ENCODE results near the gene POU2F3. TPM values are rescaled to one million over a fixed set of nuclear protein-coding genes. Genes with fewer than 3 reads are reported as not detected.

The POU2F3 gene
- total RNA-seq, 3 donors from 2014 or later (not counting 1 experiment from before 2014, with no cell fraction given), result not detected

DNA sequence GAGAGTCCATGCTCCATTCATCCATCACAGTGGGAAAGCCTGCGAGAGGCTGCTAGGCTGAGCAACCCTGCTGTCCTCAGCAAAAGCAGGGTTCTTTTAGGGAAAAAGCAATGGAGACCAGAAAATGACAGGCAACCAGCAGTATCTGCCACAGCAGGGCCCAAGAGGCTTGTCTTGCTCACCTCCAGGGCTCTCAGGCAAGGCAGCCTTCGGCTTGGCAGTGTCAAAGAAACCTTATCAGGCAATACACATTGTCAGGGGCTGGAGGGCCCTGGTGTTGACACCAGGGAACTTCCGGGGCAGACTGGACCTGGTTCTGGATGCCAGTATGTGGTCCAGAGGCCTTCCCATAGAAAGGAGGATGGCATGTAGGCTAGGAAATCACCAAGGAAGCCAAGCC, 74.9 kb downstream of the POU2F3 start:
- TF ChIP-seq, protein P1, sequence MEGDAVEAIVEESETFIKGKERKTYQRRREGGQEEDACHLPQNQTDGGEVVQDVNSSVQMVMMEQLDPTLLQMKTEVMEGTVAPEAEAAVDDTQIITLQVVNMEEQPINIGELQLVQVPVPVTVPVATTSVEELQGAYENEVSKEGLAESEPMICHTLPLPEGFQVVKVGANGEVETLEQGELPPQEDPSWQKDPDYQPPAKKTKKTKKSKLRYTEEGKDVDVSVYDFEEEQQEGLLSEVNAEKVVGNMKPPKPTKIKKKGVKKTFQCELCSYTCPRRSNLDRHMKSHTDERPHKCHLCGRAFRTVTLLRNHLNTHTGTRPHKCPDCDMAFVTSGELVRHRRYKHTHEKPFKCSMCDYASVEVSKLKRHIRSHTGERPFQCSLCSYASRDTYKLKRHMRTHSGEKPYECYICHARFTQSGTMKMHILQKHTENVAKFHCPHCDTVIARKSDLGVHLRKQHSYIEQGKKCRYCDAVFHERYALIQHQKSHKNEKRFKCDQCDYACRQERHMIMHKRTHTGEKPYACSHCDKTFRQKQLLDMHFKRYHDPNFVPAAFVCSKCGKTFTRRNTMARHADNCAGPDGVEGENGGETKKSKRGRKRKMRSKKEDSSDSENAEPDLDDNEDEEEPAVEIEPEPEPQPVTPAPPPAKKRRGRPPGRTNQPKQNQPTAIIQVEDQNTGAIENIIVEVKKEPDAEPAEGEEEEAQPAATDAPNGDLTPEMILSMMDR (IDR thresholded peaks at IDR 0.05), result no peak
- Mint-ChIP-seq H3K27me3 (ENCODE audit: low read depth in 2 of 2) (peaks cover 21 to 29% of the 10 kb centered on the region in 2 donors), H3K4me3 (no peak overlapping the region), H3K36me3 (no peaks in the 10 kb centered on the region), H3K27ac (no peak overlapping the region), H3K4me1 (no peaks in the 10 kb centered on the region), H3K9me3 (no peaks in the 10 kb centered on the region)
- no peaks in the 10 kb centered on the region for H3K36me3 ChIP-seq (ENCODE audit: control insufficient read depth, insufficient read depth, low read length)
- H3K4me3 ChIP-seq (ENCODE audit: low read length), result no peak overlapping the region
- 88% methylated on average over 3 of the region's 3 CpGs for WGBS (ENCODE audit: insufficient coverage)
- H3K4me1 ChIP-seq (ENCODE audit: control insufficient read depth, insufficient read depth, low read length), result no peaks in the 10 kb centered on the region
- no peaks in the 10 kb centered on the region for H3K9me3 ChIP-seq (ENCODE audit: control insufficient read depth, insufficient read depth, low read length)
- H3K27me3 ChIP-seq (ENCODE audit: control insufficient read depth, insufficient read depth, low read length), result peaks cover 2% of the 10 kb centered on the region
- DNase-seq (no peak), ATAC-seq (no peak)
- H3K27ac ChIP-seq (ENCODE audit: low read length), result no peak overlapping the region
- intact Hi-C loops (cut with micrococcal nuclease), result no loop called here

DNA sequence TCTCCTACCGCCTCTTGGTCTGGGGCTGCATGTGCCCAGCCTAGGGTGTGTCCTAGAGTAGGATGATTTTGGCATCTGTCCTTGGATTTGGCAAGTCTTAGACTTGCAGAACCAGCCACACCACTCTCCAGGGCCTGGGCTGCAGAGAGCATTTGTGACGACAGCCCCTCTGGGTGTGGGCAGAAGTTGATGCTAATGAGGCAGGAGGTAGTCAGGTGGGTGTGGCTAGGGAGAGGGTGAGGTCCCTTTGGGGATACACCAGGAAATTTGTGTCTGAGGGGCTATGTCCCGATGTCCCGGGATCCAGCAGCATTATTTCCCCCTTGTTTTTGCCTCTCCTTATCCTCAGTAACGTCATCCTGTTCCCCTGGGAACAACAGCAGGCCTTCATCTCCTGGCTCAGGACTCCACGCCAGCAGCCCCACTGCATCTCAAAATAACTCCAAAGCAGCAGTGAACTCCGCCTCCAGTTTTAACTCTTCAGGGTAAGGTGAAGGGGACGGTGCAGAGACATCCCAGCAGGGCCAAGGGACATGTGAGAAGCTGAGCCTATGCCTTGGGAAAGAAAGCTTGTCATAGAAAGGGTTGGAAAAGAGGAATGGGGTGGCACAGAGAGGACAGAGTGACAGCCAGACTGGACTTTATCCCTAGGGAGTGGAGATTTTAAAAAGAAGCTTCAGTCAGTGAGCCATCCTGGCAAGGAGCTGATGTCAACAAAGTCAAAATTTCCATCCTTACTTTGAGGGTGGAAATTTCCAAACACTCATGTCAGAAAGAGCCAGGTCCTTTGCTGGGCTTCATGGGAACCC, 77.1 kb downstream of the POU2F3 start:
- 63% methylated on average over 7 of the region's 8 CpGs for WGBS (ENCODE audit: insufficient coverage)
- TF ChIP-seq, protein P1 (IDR thresholded peaks at IDR 0.05), result no peak
- Histone ChIP-seq H3K4me3 (ENCODE audit: low read length) (no peak overlapping the region), H3K27me3 (ENCODE audit: control insufficient read depth, insufficient read depth, low read length) (peaks cover 2% of the 10 kb centered on the region), H3K4me1 (ENCODE audit: control insufficient read depth, insufficient read depth, low read length) (no peaks in the 10 kb centered on the region), H3K27ac (ENCODE audit: low read length) (no peak overlapping the region), H3K36me3 (ENCODE audit: control insufficient read depth, insufficient read depth, low read length) (no peaks in the 10 kb centered on the region), H3K9me3 (ENCODE audit: control insufficient read depth, insufficient read depth, low read length) (no peaks in the 10 kb centered on the region)
- H3K4me3 Mint-ChIP-seq, result no peak overlapping the region
- ATAC-seq (no peak), DNase-seq (no peak)
- H3K9me3 Mint-ChIP-seq, result no peaks in the 10 kb centered on the region
- no peaks in the 10 kb centered on the region for H3K4me1 Mint-ChIP-seq
- peaks cover 33 to 41% of the 10 kb centered on the region in 2 donors for H3K27me3 Mint-ChIP-seq (ENCODE audit: low read depth in 2 of 2)
- no peak overlapping the region for H3K27ac Mint-ChIP-seq
- intact Hi-C loops (cut with micrococcal nuclease), result no loop called here
- H3K36me3 Mint-ChIP-seq, result no peaks in the 10 kb centered on the region

DNA sequence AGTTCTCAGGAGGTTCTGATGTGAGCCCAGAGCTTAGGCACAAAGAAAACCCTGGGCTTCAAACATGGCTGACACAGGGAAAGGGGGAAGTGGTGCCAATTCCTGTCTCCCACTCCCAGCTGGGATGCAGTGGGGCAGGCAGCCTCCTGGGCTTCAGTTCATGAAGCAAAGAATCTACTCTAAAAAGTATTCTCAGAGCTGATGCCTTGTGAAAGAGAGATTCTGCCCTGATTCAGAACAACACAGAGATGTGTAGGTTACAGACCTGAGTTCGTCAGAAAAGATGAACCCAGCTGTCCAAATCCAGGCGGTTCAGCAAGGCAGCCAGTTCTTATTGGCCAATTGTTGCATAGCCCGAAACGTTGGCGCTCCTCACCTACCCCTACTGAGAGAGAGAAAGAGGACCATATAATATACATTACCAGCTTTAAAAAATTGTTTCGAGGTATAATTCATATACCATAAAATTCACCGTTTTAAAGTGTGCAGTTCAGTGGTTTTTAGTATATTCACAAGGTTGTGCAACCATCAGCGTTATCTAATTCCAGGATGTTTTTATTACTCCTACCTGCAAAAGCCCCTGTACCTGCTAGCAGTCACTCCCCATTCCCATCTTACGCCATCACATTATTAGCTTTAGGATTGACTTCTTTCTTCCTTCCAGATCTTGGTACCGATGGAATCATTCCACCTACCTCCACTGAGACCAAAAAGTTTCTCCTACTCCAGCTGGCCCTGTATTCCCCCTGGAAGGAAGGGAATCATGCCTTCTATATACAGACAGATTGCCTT, 77.9 kb downstream of the POU2F3 start:
- ATAC-seq, result no peak
- Histone ChIP-seq H3K27me3 (ENCODE audit: control insufficient read depth, insufficient read depth, low read length) (peaks cover 2% of the 10 kb centered on the region), H3K4me1 (ENCODE audit: control insufficient read depth, insufficient read depth, low read length) (no peaks in the 10 kb centered on the region), H3K9me3 (ENCODE audit: control insufficient read depth, insufficient read depth, low read length) (no peaks in the 10 kb centered on the region), H3K36me3 (ENCODE audit: control insufficient read depth, insufficient read depth, low read length) (no peaks in the 10 kb centered on the region), H3K4me3 (ENCODE audit: low read length) (no peak overlapping the region), H3K27ac (ENCODE audit: low read length) (no peak overlapping the region)
- Mint-ChIP-seq H3K27me3 (ENCODE audit: low read depth in 2 of 2) (peaks cover 36 to 43% of the 10 kb centered on the region in 2 donors), H3K36me3 (no peaks in the 10 kb centered on the region), H3K4me3 (no peak overlapping the region), H3K4me1 (no peaks in the 10 kb centered on the region), H3K9me3 (no peaks in the 10 kb centered on the region), H3K27ac (no peak overlapping the region)
- intact Hi-C loops (cut with micrococcal nuclease), result no loop called here
- no peak for DNase-seq
- 81% methylated on average over 8 of the region's 10 CpGs for WGBS (ENCODE audit: insufficient coverage)
- TF ChIP-seq, protein P1 (IDR thresholded peaks at IDR 0.05), result no peak

Data from natural killer cell (primary cell).